Measurements from ENCODE around the gene DCTPP1.

The DCTPP1 gene

DNA sequence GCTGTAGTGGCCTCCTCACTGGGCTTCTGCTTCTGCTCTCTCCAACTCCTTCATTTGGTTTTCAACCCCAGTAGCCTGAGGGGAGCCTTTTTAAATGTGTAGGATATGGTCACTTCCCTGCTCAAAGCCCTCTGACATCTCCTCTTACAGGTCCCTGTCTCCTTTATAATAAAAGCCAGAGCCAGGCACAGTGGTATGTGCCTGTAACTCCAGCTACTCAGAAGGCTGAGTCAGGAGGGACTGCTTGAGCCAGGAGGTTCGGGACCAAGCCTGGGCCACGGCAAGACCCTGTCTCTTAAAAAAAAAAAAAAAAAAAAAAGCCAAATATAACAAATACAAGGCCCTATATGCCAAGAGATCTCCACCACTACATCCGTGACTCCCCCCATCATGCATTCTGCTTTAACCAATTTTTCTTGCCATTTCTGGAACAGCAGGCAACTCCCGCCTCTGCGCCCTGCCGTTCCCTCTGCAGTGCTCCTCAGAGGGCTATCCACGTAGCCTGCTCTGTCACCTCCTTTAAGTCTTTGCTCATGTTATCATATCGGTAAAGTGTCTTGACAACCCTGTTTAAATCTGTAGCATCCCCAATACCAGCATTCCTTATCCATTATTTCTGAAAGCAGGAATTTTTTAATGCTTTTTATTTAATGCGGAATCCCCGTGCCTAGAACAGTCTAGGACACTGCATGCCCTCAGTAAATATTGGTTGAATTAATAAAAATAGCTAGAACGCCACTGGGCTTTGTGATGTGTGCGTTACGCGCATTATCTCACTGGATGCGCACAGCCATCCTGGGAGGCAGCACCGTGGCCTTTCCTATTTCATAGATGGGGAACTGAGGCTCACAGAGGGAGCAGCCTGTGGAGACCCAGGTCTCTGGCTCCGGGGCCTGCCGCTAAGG is 13.0 kb downstream of the DCTPP1 start:
- no peak for DNase-seq (ENCODE audit: low spot score)
- in situ Hi-C loops (cut with MboI; ENCODE audit: low sequenced_read_pairs, unreplicated experiment) = loop anchor here (25.0 kb wide), 2 partner anchors 230 to 305 kb away; partner anchors contain the start of genes BOLA2B, CORO1A, GDPD3 and MAPK3
- no peak for TF ChIP-seq CTCF (IDR thresholded peaks at IDR 0.05; ENCODE audit: borderline replicate concordance, control extremely low read depth, extremely low read depth, insufficient read depth, missing control alignments)

GRCh38 chr16:30416047-30416603 is 13.7 kb downstream of the DCTPP1 start:
- DNase-seq (ENCODE audit: low spot score) = no peak

GRCh38 chr16:30414159-30414558 is 15.7 kb downstream of the DCTPP1 start:
- in situ Hi-C loops (cut with MboI; ENCODE audit: low sequenced_read_pairs, unreplicated experiment) = loop anchor here (25.0 kb wide), 2 partner anchors 227 to 302 kb away; partner anchors contain the start of genes BOLA2B, CORO1A, GDPD3 and MAPK3
- no peak for DNase-seq (ENCODE audit: low spot score)
- TF ChIP-seq CTCF (IDR thresholded peaks at IDR 0.05; ENCODE audit: borderline replicate concordance, control extremely low read depth, extremely low read depth, insufficient read depth, missing control alignments) = no peak

More at GRCh38 chr16:30416047-30416603, 13.7 kb downstream of the DCTPP1 start:
- TF ChIP-seq CTCF (IDR thresholded peaks at IDR 0.05; ENCODE audit: borderline replicate concordance, control extremely low read depth, extremely low read depth, insufficient read depth, missing control alignments) = no peak
- in situ Hi-C loops (cut with MboI; ENCODE audit: low sequenced_read_pairs, unreplicated experiment) = loop anchor here (25.0 kb wide), 2 partner anchors 229 to 304 kb away; partner anchors contain the start of genes BOLA2B, CORO1A, GDPD3 and MAPK3

DNA sequence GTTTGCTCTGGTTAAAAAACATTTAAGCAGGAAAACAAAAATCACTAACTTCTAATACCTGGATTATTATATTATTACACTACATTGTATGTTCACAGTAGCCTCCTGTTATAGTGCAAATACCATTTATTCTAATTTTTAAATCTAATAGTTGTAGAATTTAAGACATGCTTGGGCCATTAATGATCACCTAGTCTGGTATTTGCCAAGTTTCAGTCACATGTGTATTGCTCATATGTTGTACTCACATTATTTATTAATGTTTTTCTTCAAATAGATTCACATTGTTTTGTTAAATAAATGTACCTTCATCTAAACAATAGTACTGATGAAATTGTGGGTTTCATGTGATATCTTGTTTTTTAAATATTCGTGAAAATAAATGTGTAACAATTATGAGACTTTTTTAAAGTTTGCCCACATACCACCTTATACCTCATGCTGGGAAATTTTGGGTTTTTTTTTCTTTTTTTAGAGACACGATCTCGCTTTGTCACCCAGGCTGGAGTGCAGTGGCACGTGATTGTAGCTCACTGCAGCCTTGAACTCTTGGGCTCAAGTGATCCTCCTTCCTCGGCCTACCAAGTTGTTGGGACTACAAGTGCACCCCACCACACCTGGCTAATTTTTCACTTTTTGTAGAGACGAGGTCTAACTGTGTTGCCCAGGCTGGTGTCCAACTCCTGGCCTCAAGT is 16.6 kb downstream of the DCTPP1 start:
- no peak for TF ChIP-seq CTCF (IDR thresholded peaks at IDR 0.05; ENCODE audit: borderline replicate concordance, control extremely low read depth, extremely low read depth, insufficient read depth, missing control alignments)
- in situ Hi-C loops (cut with MboI; ENCODE audit: low sequenced_read_pairs, unreplicated experiment) = loop anchor here (25.0 kb wide), 2 partner anchors 226 to 301 kb away; partner anchors contain the start of genes BOLA2B, CORO1A, GDPD3 and MAPK3
- no peak for DNase-seq (ENCODE audit: low spot score)

- in situ Hi-C loops (cut with MboI; ENCODE audit: low sequenced_read_pairs, unreplicated experiment) = loop anchor here (25.0 kb wide), 2 partner anchors 222 to 297 kb away; partner anchors contain the start of genes BOLA2B, CORO1A, GDPD3 and MAPK3
- DNase-seq (ENCODE audit: low spot score) = peak; percentile 87
- peak; percentile 93 for TF ChIP-seq CTCF (IDR thresholded peaks at IDR 0.05; ENCODE audit: borderline replicate concordance, control extremely low read depth, extremely low read depth, insufficient read depth, missing control alignments)
Measured at GRCh38 chr16:30409125-30410060, 20.4 kb downstream of the DCTPP1 start.
